Endothelial cell of umbilical vein (primary cell): ENCODE data around the gene CCDC74A.

Experiments
- EZH2 ChIP-seq: IDR thresholded peaks from 2 replicates; pipeline ENCODE4 v1.6.1; 2012; ENCODE audit warnings: borderline replicate concordance, low read depth, mild to moderate bottlenecking, moderate library complexity, low read length, inconsistent platforms; ENCODE audit not compliant: severe bottlenecking
- GATA2 ChIP-seq: IDR thresholded peaks from 2 replicates; pipeline ENCODE4 v1.7.0; 2011; ENCODE audit warnings: low read depth, mild to moderate bottlenecking, moderate library complexity, mixed read lengths, low read length; ENCODE audit not compliant: insufficient read length, insufficient read depth
- MYC ChIP-seq: IDR thresholded peaks from one replicate; pipeline ENCODE4 v1.6.1; 2011; ENCODE audit warnings: mild to moderate bottlenecking, low read depth, low read length
- POLR2A ChIP-seq: IDR thresholded peaks from 2 replicates; pipeline ENCODE4 v1.6.1; 2012; ENCODE audit warnings: low read depth, mild to moderate bottlenecking, control low read depth, low read length
- POLR2AphosphoS5 ChIP-seq: IDR thresholded peaks from 2 replicates; pipeline ENCODE4 v1.6.1; 2012; ENCODE audit warnings: low read depth, mild to moderate bottlenecking, control low read depth, low read length, moderate library complexity; ENCODE audit not compliant: insufficient read depth
- TF ChIP-seq, protein P1 (sequence below), 2 donors: IDR thresholded peaks; 1 replicate in 1 of 2; 2 replicates in 1 of 2; pipeline ENCODE4 v1.5.1; 2011; ENCODE audit warnings: low read length in 2 of 2, mild to moderate bottlenecking in 2 of 2, moderate library complexity in 2 of 2, control low read depth in 1 of 2, inconsistent platforms in 1 of 2, low read depth in 1 of 2; ENCODE audit not compliant: insufficient read depth in 1 of 2; ENCODE audit errors: extremely low read depth in 1 of 2

DNA sequence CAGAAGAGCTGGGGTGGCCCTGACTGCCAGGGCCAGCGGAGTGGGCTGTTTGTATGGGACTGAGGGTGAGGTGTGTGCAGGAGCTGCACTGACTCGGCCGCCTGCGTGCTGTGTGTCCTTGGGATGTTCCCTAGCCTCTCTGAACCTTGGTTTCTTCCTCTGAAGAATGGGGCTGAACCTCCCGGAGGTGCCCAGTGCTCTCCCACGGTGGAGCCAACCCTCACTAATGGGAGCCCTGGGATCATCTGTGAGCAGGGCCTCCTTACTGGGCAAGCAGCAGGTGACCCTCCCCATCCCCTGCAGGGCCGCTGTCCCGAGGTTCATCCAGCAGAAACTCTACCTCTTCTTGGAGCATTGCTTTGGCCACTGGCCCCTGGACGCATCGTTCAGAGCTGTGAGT, 11.7 kb upstream of the CCDC74A start:
- TF ChIP-seq POLR2A = no peak
- TF ChIP-seq, protein P1, sequence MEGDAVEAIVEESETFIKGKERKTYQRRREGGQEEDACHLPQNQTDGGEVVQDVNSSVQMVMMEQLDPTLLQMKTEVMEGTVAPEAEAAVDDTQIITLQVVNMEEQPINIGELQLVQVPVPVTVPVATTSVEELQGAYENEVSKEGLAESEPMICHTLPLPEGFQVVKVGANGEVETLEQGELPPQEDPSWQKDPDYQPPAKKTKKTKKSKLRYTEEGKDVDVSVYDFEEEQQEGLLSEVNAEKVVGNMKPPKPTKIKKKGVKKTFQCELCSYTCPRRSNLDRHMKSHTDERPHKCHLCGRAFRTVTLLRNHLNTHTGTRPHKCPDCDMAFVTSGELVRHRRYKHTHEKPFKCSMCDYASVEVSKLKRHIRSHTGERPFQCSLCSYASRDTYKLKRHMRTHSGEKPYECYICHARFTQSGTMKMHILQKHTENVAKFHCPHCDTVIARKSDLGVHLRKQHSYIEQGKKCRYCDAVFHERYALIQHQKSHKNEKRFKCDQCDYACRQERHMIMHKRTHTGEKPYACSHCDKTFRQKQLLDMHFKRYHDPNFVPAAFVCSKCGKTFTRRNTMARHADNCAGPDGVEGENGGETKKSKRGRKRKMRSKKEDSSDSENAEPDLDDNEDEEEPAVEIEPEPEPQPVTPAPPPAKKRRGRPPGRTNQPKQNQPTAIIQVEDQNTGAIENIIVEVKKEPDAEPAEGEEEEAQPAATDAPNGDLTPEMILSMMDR (IDR thresholded peaks at IDR 0.05; ENCODE audit: extremely low read depth in 1 of 2, insufficient read depth in 1 of 2, low read depth in 1 of 2, low read length in 2 of 2) = no peak
- TF ChIP-seq EZH2 = no peak
- TF ChIP-seq GATA2 = no peak
- TF ChIP-seq POLR2AphosphoS5 = no peak
- no peak for TF ChIP-seq MYC
